Measurements from ENCODE around the gene LILRB1. TPM values are rescaled to one million over a fixed set of nuclear protein-coding genes. Genes with fewer than 3 reads are reported as not detected.
"Not testable (repeated sequence)": the region's sequence is repeated elsewhere in the genome, so short reads cannot be mapped to it uniquely, and the experiment has no call there.

The LILRB1 gene
- total RNA-seq, 1 donor, result 1.1 TPM

- DNase-seq (ENCODE audit: low read depth in 2 of 3, low spot score in 2 of 3), result peak in 1 of 3 donors; percentile 13
Measured at GRCh38 chr19:54624234-54624633, 6.0 kb upstream of the LILRB1 start.

GRCh38 chr19:54624934-54625730, 5.2 kb upstream of the LILRB1 start:
- peak in 1 of 3 donors; percentile 40 for DNase-seq (ENCODE audit: low read depth in 2 of 3, low spot score in 2 of 3)

- DNase-seq (ENCODE audit: low read depth in 2 of 3, low spot score in 2 of 3), result no peak
Measured at GRCh38 chr19:54626757-54627156, 3.5 kb upstream of the LILRB1 start.

- DNase-seq (ENCODE audit: low read depth in 2 of 3, low spot score in 2 of 3), result not testable (repeated sequence)
Measured at GRCh38 chr19:54627912-54628311, 2.4 kb upstream of the LILRB1 start.

- DNase-seq (ENCODE audit: low read depth in 2 of 3, low spot score in 2 of 3), result no peak
Measured at GRCh38 chr19:54630782-54631181, 498 bp downstream of the LILRB1 start.

- DNase-seq (ENCODE audit: low read depth in 2 of 3, low spot score in 2 of 3), result not testable (repeated sequence)
Measured at GRCh38 chr19:54631489-54632337, 1.4 kb downstream of the LILRB1 start.

- DNase-seq (ENCODE audit: low read depth in 2 of 3, low spot score in 2 of 3), result not testable (repeated sequence)
Measured at GRCh38 chr19:54632517-54632916, 2.2 kb downstream of the LILRB1 start.

- DNase-seq (ENCODE audit: low read depth in 2 of 3, low spot score in 2 of 3), result no peak
Measured at GRCh38 chr19:54633401-54633800, 3.1 kb downstream of the LILRB1 start.

- not testable (repeated sequence) for DNase-seq (ENCODE audit: low read depth in 2 of 3, low spot score in 2 of 3)
Measured at GRCh38 chr19:54636081-54636480, 5.8 kb downstream of the LILRB1 start.

- no peak for DNase-seq (ENCODE audit: low read depth in 2 of 3, low spot score in 2 of 3)
Measured at GRCh38 chr19:54638683-54639082, 8.4 kb downstream of the LILRB1 start.

GRCh38 chr19:54642953-54643352, 12.7 kb downstream of the LILRB1 start:
- not testable (repeated sequence) for DNase-seq (ENCODE audit: low read depth in 2 of 3, low spot score in 2 of 3)

GRCh38 chr19:54643583-54643982, 13.3 kb downstream of the LILRB1 start:
- not testable (repeated sequence) for DNase-seq (ENCODE audit: low read depth in 2 of 3, low spot score in 2 of 3)

- no peak for DNase-seq (ENCODE audit: low read depth in 2 of 3, low spot score in 2 of 3)
Measured at GRCh38 chr19:54644056-54644455, 13.8 kb downstream of the LILRB1 start.

GRCh38 chr19:54646331-54646841, 16.1 kb downstream of the LILRB1 start:
- no peak for DNase-seq (ENCODE audit: low read depth in 2 of 3, low spot score in 2 of 3)

GRCh38 chr19:54648129-54648528, 17.8 kb downstream of the LILRB1 start:
- DNase-seq (ENCODE audit: low read depth in 2 of 3, low spot score in 2 of 3), result no peak

GRCh38 chr19:54650108-54650655, 19.9 kb downstream of the LILRB1 start:
- DNase-seq (ENCODE audit: low read depth in 2 of 3, low spot score in 2 of 3), result no peak

- DNase-seq (ENCODE audit: low read depth in 2 of 3, low spot score in 2 of 3), result peak in 2 of 3 donors; percentile 35 to 63
Measured at GRCh38 chr19:54653181-54653809, 23.0 kb downstream of the LILRB1 start.

GRCh38 chr19:54654447-54655321, 24.4 kb downstream of the LILRB1 start:
- no peak for DNase-seq (ENCODE audit: low read depth in 2 of 3, low spot score in 2 of 3)

GRCh38 chr19:54659300-54659699, 29.0 kb downstream of the LILRB1 start:
- DNase-seq (ENCODE audit: low read depth in 2 of 3, low spot score in 2 of 3), result no peak

- DNase-seq (ENCODE audit: low read depth in 2 of 3, low spot score in 2 of 3), result no peak
Measured at GRCh38 chr19:54660306-54660705, 30.0 kb downstream of the LILRB1 start.
